HG02610 (cell line): Measurements from ENCODE around the gene SMIM41.

Experiments used
- ATAC-seq: cut with Tn5 transposase; IDR thresholded peaks from one replicate; pipeline ENCODE4 v1.9.1; 2021; ENCODE audit warnings: mild to moderate bottlenecking, moderate library complexity; ENCODE audit not compliant: unreplicated experiment

The SMIM41 gene

GRCh38 chr12:52079576-52080402 lies at the start of gene SMIM41:
Gene SMIM41, plus strand, starts transcription at chr12:52079704. Its CDS starts 76 bp downstream, at chr12:52079780.
- ATAC-seq: no peak

- ATAC-seq: no peak
Measured at GRCh38 chr12:52032446-52032803, 47.1 kb upstream of the SMIM41 start.

GRCh38 chr12:52032804-52033445 lies 46.6 kb upstream of the SMIM41 start:
- ATAC-seq: peak; percentile 93

- ATAC-seq: no peak
Measured at GRCh38 chr12:52033446-52034140, 45.9 kb upstream of the SMIM41 start.

- no peak for ATAC-seq
Measured at GRCh38 chr12:52035190-52035589, 44.3 kb upstream of the SMIM41 start.

- no peak for ATAC-seq
Measured at GRCh38 chr12:52035926-52036325, 43.6 kb upstream of the SMIM41 start.

- ATAC-seq: peak; percentile 37
Measured at GRCh38 chr12:52036587-52037171, 42.8 kb upstream of the SMIM41 start.

- ATAC-seq: no peak
Measured at GRCh38 chr12:52037248-52037861, 42.1 kb upstream of the SMIM41 start.

- ATAC-seq: no peak
Measured at GRCh38 chr12:52038447-52038846, 41.1 kb upstream of the SMIM41 start.

GRCh38 chr12:52041035-52041434 lies 38.5 kb upstream of the SMIM41 start:
- no peak for ATAC-seq

- ATAC-seq: no peak
Measured at GRCh38 chr12:52041695-52042123, 37.8 kb upstream of the SMIM41 start.

GRCh38 chr12:52042706-52043385 lies 36.7 kb upstream of the SMIM41 start:
- no peak for ATAC-seq

GRCh38 chr12:52043386-52044212 lies 35.9 kb upstream of the SMIM41 start:
- no peak for ATAC-seq

- no peak for ATAC-seq
Measured at GRCh38 chr12:52044292-52044983, 35.1 kb upstream of the SMIM41 start.

GRCh38 chr12:52045794-52046199 lies 33.7 kb upstream of the SMIM41 start:
- no peak for ATAC-seq

GRCh38 chr12:52046859-52047258 lies 32.6 kb upstream of the SMIM41 start:
- ATAC-seq: no peak

- ATAC-seq: no peak
Measured at GRCh38 chr12:52049286-52049685, 30.2 kb upstream of the SMIM41 start.

- no peak for ATAC-seq
Measured at GRCh38 chr12:52049688-52050087, 29.8 kb upstream of the SMIM41 start.
